ENCODE data around the gene SMURF2.

SMURF2 gene

GRCh38 chr17:64661976-64662773, at the start of gene SMURF2:
Gene SMURF2, minus strand, starts transcription at chr17:64662307. Its CDS starts 427 bp downstream, at chr17:64661880.
- H3K4me1 Mint-ChIP-seq, result peaks cover 39% of the 10 kb centered on the region
- H3K27ac Mint-ChIP-seq, result peak within 1 kb of the TSS; percentile 95
- no peaks in the 10 kb centered on the region for H3K9me3 Mint-ChIP-seq
- ATAC-seq (peak; percentile 92), DNase-seq (ENCODE audit: low spot score in 2 of 2) (peak; percentile 70 to 89)
- peaks cover 21% of the 10 kb centered on the region for H3K36me3 Mint-ChIP-seq
- peak within 1 kb of the TSS; percentile 95 for H3K4me3 Mint-ChIP-seq

- H3K27ac Mint-ChIP-seq, result peak overlapping the region; percentile 92
- no peak for ATAC-seq
Observed at GRCh38 chr17:64709481-64709880, 47.4 kb upstream of the SMURF2 start.

GRCh38 chr17:64707050-64707591, 45.0 kb upstream of the SMURF2 start:
- H3K4me3 Mint-ChIP-seq, result no peak overlapping the region
- no peak overlapping the region for H3K27ac Mint-ChIP-seq
- peaks cover 49% of the 10 kb centered on the region for H3K4me1 Mint-ChIP-seq
- H3K9me3 Mint-ChIP-seq, result no peaks in the 10 kb centered on the region
- no peak for DNase-seq (ENCODE audit: low spot score in 2 of 2)
- no peaks in the 10 kb centered on the region for H3K36me3 Mint-ChIP-seq
- ATAC-seq, result no peak

More at GRCh38 chr17:64709481-64709880, 47.4 kb upstream of the SMURF2 start:
- Mint-ChIP-seq H3K9me3 (no peaks in the 10 kb centered on the region), H3K4me1 (peaks cover 71% of the 10 kb centered on the region), H3K4me3 (peak overlapping the region; percentile 47), H3K36me3 (no peaks in the 10 kb centered on the region)
- no peak for DNase-seq (ENCODE audit: low spot score in 2 of 2)

GRCh38 chr17:64706224-64707049, 44.3 kb upstream of the SMURF2 start:
- Mint-ChIP-seq H3K4me1 (peaks cover 46% of the 10 kb centered on the region), H3K36me3 (no peaks in the 10 kb centered on the region), H3K4me3 (no peak overlapping the region), H3K9me3 (no peaks in the 10 kb centered on the region), H3K27ac (no peak overlapping the region)
- DNase-seq (ENCODE audit: low spot score in 2 of 2) (no peak), ATAC-seq (no peak)

- H3K4me1 Mint-ChIP-seq, result peaks cover 18% of the 10 kb centered on the region
- no peaks in the 10 kb centered on the region for H3K9me3 Mint-ChIP-seq
- ATAC-seq (no peak), DNase-seq (ENCODE audit: low spot score in 2 of 2) (no peak)
- H3K36me3 Mint-ChIP-seq, result no peaks in the 10 kb centered on the region
- H3K27ac Mint-ChIP-seq, result no peak overlapping the region
- no peak overlapping the region for H3K4me3 Mint-ChIP-seq
Observed at GRCh38 chr17:64702815-64703214, 40.7 kb upstream of the SMURF2 start.

- Mint-ChIP-seq H3K27ac (no peak overlapping the region), H3K36me3 (no peaks in the 10 kb centered on the region), H3K4me3 (no peak overlapping the region), H3K4me1 (no peaks in the 10 kb centered on the region), H3K9me3 (no peaks in the 10 kb centered on the region)
- ATAC-seq, result no peak
- DNase-seq (ENCODE audit: low spot score in 2 of 2), result no peak
Observed at GRCh38 chr17:64698725-64699124, 36.6 kb upstream of the SMURF2 start.

GRCh38 chr17:64694207-64694606, 32.1 kb upstream of the SMURF2 start:
- no peaks in the 10 kb centered on the region for H3K9me3 Mint-ChIP-seq
- H3K4me3 Mint-ChIP-seq, result no peak overlapping the region
- ATAC-seq (no peak), DNase-seq (ENCODE audit: low spot score in 2 of 2) (no peak)
- no peaks in the 10 kb centered on the region for H3K4me1 Mint-ChIP-seq
- H3K36me3 Mint-ChIP-seq, result no peaks in the 10 kb centered on the region
- H3K27ac Mint-ChIP-seq, result no peak overlapping the region

GRCh38 chr17:64692187-64692586, 30.1 kb upstream of the SMURF2 start:
- Mint-ChIP-seq H3K27ac (no peak overlapping the region), H3K4me3 (no peak overlapping the region), H3K36me3 (no peaks in the 10 kb centered on the region), H3K4me1 (no peaks in the 10 kb centered on the region), H3K9me3 (no peaks in the 10 kb centered on the region)
- ATAC-seq, result no peak
- DNase-seq (ENCODE audit: low spot score in 2 of 2), result no peak

- no peak for DNase-seq (ENCODE audit: low spot score in 2 of 2)
- Mint-ChIP-seq H3K9me3 (no peaks in the 10 kb centered on the region), H3K36me3 (no peaks in the 10 kb centered on the region), H3K4me3 (no peak overlapping the region), H3K4me1 (no peaks in the 10 kb centered on the region), H3K27ac (no peak overlapping the region)
- ATAC-seq, result no peak
Observed at GRCh38 chr17:64689106-64689505, 27.0 kb upstream of the SMURF2 start.

- ATAC-seq (no peak), DNase-seq (ENCODE audit: low spot score in 2 of 2) (no peak)
- Mint-ChIP-seq H3K36me3 (no peaks in the 10 kb centered on the region), H3K9me3 (no peaks in the 10 kb centered on the region), H3K27ac (no peak overlapping the region), H3K4me3 (no peak overlapping the region), H3K4me1 (no peaks in the 10 kb centered on the region)
Observed at GRCh38 chr17:64688481-64688880, 26.4 kb upstream of the SMURF2 start.

- Mint-ChIP-seq H3K27ac (peak overlapping the region; percentile 21), H3K4me1 (no peaks in the 10 kb centered on the region)
- ATAC-seq, result no peak
Observed at GRCh38 chr17:64687961-64688360, 25.9 kb upstream of the SMURF2 start.

GRCh38 chr17:64687376-64687775, 25.3 kb upstream of the SMURF2 start:
- H3K4me3 Mint-ChIP-seq, result no peak overlapping the region
- H3K27ac Mint-ChIP-seq, result peak overlapping the region; percentile 21
- ATAC-seq, result no peak
- no peaks in the 10 kb centered on the region for H3K4me1 Mint-ChIP-seq
- no peaks in the 10 kb centered on the region for H3K36me3 Mint-ChIP-seq
- H3K9me3 Mint-ChIP-seq, result no peaks in the 10 kb centered on the region
- DNase-seq (ENCODE audit: low spot score in 2 of 2), result no peak

More at GRCh38 chr17:64687961-64688360, 25.9 kb upstream of the SMURF2 start:
- H3K4me3 Mint-ChIP-seq, result no peak overlapping the region
- H3K9me3 Mint-ChIP-seq, result no peaks in the 10 kb centered on the region
- H3K36me3 Mint-ChIP-seq, result no peaks in the 10 kb centered on the region
- DNase-seq (ENCODE audit: low spot score in 2 of 2), result no peak

GRCh38 chr17:64686705-64687104, 24.6 kb upstream of the SMURF2 start:
- DNase-seq (ENCODE audit: low spot score in 2 of 2) (no peak), ATAC-seq (no peak)
- no peaks in the 10 kb centered on the region for H3K9me3 Mint-ChIP-seq
- H3K36me3 Mint-ChIP-seq, result no peaks in the 10 kb centered on the region
- no peak overlapping the region for H3K27ac Mint-ChIP-seq
- H3K4me1 Mint-ChIP-seq, result no peaks in the 10 kb centered on the region
- H3K4me3 Mint-ChIP-seq, result no peak overlapping the region

GRCh38 chr17:64685705-64686104, 23.6 kb upstream of the SMURF2 start:
- H3K9me3 Mint-ChIP-seq, result no peaks in the 10 kb centered on the region
- ATAC-seq, result no peak

GRCh38 chr17:64683796-64684195, 21.7 kb upstream of the SMURF2 start:
- no peak for ATAC-seq
- no peaks in the 10 kb centered on the region for H3K4me1 Mint-ChIP-seq

More at GRCh38 chr17:64685705-64686104, 23.6 kb upstream of the SMURF2 start:
- no peaks in the 10 kb centered on the region for H3K4me1 Mint-ChIP-seq
- no peak overlapping the region for H3K4me3 Mint-ChIP-seq
- H3K36me3 Mint-ChIP-seq, result no peaks in the 10 kb centered on the region
- H3K27ac Mint-ChIP-seq, result no peak overlapping the region
- no peak for DNase-seq (ENCODE audit: low spot score in 2 of 2)

More at GRCh38 chr17:64683796-64684195, 21.7 kb upstream of the SMURF2 start:
- Mint-ChIP-seq H3K9me3 (no peaks in the 10 kb centered on the region), H3K4me3 (no peak overlapping the region), H3K36me3 (no peaks in the 10 kb centered on the region), H3K27ac (no peak overlapping the region)
- no peak for DNase-seq (ENCODE audit: low spot score in 2 of 2)
